OCI-LY1 (cell line): ENCODE measurements around the gene TDRKH.

Source experiments
- H2AFZ ChIP-seq: fragments of 200-600 bp; sonication (generic), shearing (Covaris generic); 2 replicates; pipeline ENCODE4 v1.6.0; 2014; ENCODE audit warnings: antibody characterized with exemption, mild to moderate bottlenecking, low read length
- H3F3A ChIP-seq: fragments of 200-600 bp; sonication (generic), shearing (Covaris generic); 2 replicates; pipeline ENCODE4 v1.6.0; 2014; ENCODE audit warnings: mild to moderate bottlenecking, antibody characterized with exemption, low read length, moderate library complexity; ENCODE audit not compliant: insufficient read depth
- H3K27ac ChIP-seq: fragments of 200-600 bp; sonication (generic); 2 replicates; pipeline ENCODE4 v1.5.1; 2014; ENCODE audit warnings: low read length, mixed run types, mild to moderate bottlenecking, low read depth; ENCODE audit not compliant: poor library complexity, severe bottlenecking
- H3K27me3 ChIP-seq: fragments of 200-600 bp; sonication (generic); 2 replicates; pipeline ENCODE4 v1.6.0; 2014; ENCODE audit warnings: antibody characterized with exemption, mild to moderate bottlenecking, low read length, moderate library complexity; ENCODE audit not compliant: insufficient read depth
- H3K36me3 ChIP-seq: fragments of 200-600 bp; sonication (generic); 2 replicates; pipeline ENCODE4 v1.6.1; 2014; ENCODE audit warnings: mild to moderate bottlenecking, antibody characterized with exemption, low read length, moderate library complexity, mixed read lengths; ENCODE audit not compliant: insufficient read depth
- H3K4me1 ChIP-seq: fragments of 200-600 bp; sonication (generic); 2 replicates; pipeline ENCODE4 v1.5.1; 2014; ENCODE audit warnings: mild to moderate bottlenecking, low read length, moderate library complexity; ENCODE audit not compliant: insufficient read depth, severe bottlenecking
- H3K4me2 ChIP-seq: fragments of 200-600 bp; sonication (generic), shearing (Covaris generic); 2 replicates; pipeline ENCODE4 v1.6.1; 2014; ENCODE audit warnings: low read length
- H3K4me3 ChIP-seq: fragments of 200-600 bp; sonication (generic); 2 replicates; pipeline ENCODE4 v1.5.1; 2014; ENCODE audit warnings: low read length, low read depth, mild to moderate bottlenecking, mixed read lengths; ENCODE audit not compliant: poor library complexity, severe bottlenecking
- H3K79me2 ChIP-seq: fragments of 200-600 bp; shearing (Covaris generic); 2 replicates; pipeline ENCODE4 v1.6.1; 2016; ENCODE audit warnings: mixed run types, low read length, mixed read lengths; ENCODE audit not compliant: insufficient read depth
- H3K9ac ChIP-seq: fragments of 200-600 bp; sonication (generic), shearing (Covaris generic); 2 replicates; pipeline ENCODE4 v1.6.1; 2014; ENCODE audit warnings: mild to moderate bottlenecking, low read length, mixed read lengths
- H3K9me2 ChIP-seq: fragments of 200-600 bp; sonication (generic), shearing (Covaris generic); 2 replicates; pipeline ENCODE4 v1.6.1; 2014; ENCODE audit warnings: low read depth, mild to moderate bottlenecking, low read length, mixed read lengths
- H3K9me3 ChIP-seq: fragments of 200-600 bp; shearing (Covaris generic); 2 replicates; pipeline ENCODE4 v1.6.1; 2014; ENCODE audit warnings: low read length, mixed read lengths
- H4K20me1 ChIP-seq: fragments of 200-600 bp; sonication (generic), shearing (Covaris generic); 2 replicates; pipeline ENCODE4 v1.6.0; 2016; ENCODE audit warnings: mild to moderate bottlenecking, low read length; ENCODE audit not compliant: insufficient read depth
- CTCF ChIP-seq: fragments of 200-600 bp; sonication (generic), shearing (Covaris generic); IDR thresholded peaks from 2 replicates; pipeline ENCODE4 v1.5.1; 2017; ENCODE audit warnings: mild to moderate bottlenecking, antibody characterized with exemption, low read length, moderate library complexity, mixed read lengths
- EZH2 ChIP-seq: fragments of 200-600 bp; sonication (generic), shearing (Covaris generic); IDR thresholded peaks from 2 replicates; pipeline ENCODE4 v1.8.0; 2017; ENCODE audit warnings: borderline replicate concordance, mixed run types, mild to moderate bottlenecking, antibody characterized with exemption, low read length, moderate library complexity, mixed read lengths

TDRKH gene

GRCh38 chr1:151831256-151831591 lies 40.9 kb upstream of the TDRKH start:
- Histone ChIP-seq H3K4me2 (no peak overlapping the region), H3K9ac (no peak overlapping the region), H3K36me3 (no peaks in the 10 kb centered on the region), H3K4me3 (no peak overlapping the region), H4K20me1 (no peaks in the 10 kb centered on the region), H3K4me1 (no peaks in the 10 kb centered on the region), H3K79me2 (no peaks in the 10 kb centered on the region), H3K27ac (no peak overlapping the region), H3K9me2 (no peaks in the 10 kb centered on the region), H3K27me3 (no peaks in the 10 kb centered on the region), H3F3A (no peaks in the 10 kb centered on the region), H2AFZ (no peak overlapping the region), H3K9me3 (no peaks in the 10 kb centered on the region)
- no peak for TF ChIP-seq CTCF
- no peak for TF ChIP-seq EZH2

GRCh38 chr1:151830055-151830454 lies 39.8 kb upstream of the TDRKH start:
- H3K9ac ChIP-seq: no peak overlapping the region
- H3K27ac ChIP-seq: no peak overlapping the region
- H3F3A ChIP-seq: no peaks in the 10 kb centered on the region
- H3K79me2 ChIP-seq: no peaks in the 10 kb centered on the region
- no peak overlapping the region for H3K4me3 ChIP-seq
- no peaks in the 10 kb centered on the region for H3K9me2 ChIP-seq
- H3K4me1 ChIP-seq: no peaks in the 10 kb centered on the region
- H3K27me3 ChIP-seq: no peaks in the 10 kb centered on the region
- H3K4me2 ChIP-seq: no peak overlapping the region
- H2AFZ ChIP-seq: no peak overlapping the region
- H4K20me1 ChIP-seq: no peaks in the 10 kb centered on the region
- no peaks in the 10 kb centered on the region for H3K36me3 ChIP-seq
- H3K9me3 ChIP-seq: no peaks in the 10 kb centered on the region
- no peak for TF ChIP-seq EZH2
- no peak for TF ChIP-seq CTCF

- TF ChIP-seq EZH2: no peak
- TF ChIP-seq CTCF: no peak
- Histone ChIP-seq H3K79me2 (no peaks in the 10 kb centered on the region), H3K36me3 (no peaks in the 10 kb centered on the region), H4K20me1 (no peaks in the 10 kb centered on the region), H3K9me3 (no peaks in the 10 kb centered on the region), H2AFZ (no peak overlapping the region), H3K27ac (no peak overlapping the region), H3K9ac (no peak overlapping the region), H3K4me3 (no peak overlapping the region), H3K4me1 (no peaks in the 10 kb centered on the region), H3K27me3 (no peaks in the 10 kb centered on the region), H3F3A (no peaks in the 10 kb centered on the region), H3K9me2 (no peaks in the 10 kb centered on the region), H3K4me2 (no peak overlapping the region)
Observed at GRCh38 chr1:151829352-151830046, 39.2 kb upstream of the TDRKH start.
